A549 (cell line): ENCODE results near the gene CCDC102B. TPM values are rescaled to one million over a fixed set of nuclear protein-coding genes. Genes with fewer than 3 reads are reported as not detected.

Experiments used
- ATAC-seq, 2 experiments: fragments of 200-7000 bp in 1 of 2; fragments of >200 bp in 1 of 2; cut with Nextera tagmentation in 1 of 2; cut with Tn5 transposase in 1 of 2; 3 replicates each; pipeline versions ENCODE4 v1.8.0 to v1.9.1; 2018 to 2020; ENCODE audit warnings: mild to moderate bottlenecking in 1 of 2, moderate library complexity in 1 of 2
- CTCF ChIA-PET: fragments of 300-600 bp; sonication (Branson Sonifier 250); formaldehyde crosslinking; extraction: SDS; loops from one replicate; lab custom pipeline; 2021; ENCODE audit warnings: antibody characterized with exemption, inconsistent platforms; lab: Yijun Ruan, JAX
- POLR2A ChIA-PET: fragments of 350-600 bp; formaldehyde crosslinking; extraction: SDS; loops from one replicate; lab custom pipeline; 2021; ENCODE audit warnings: antibody characterized with exemption, inconsistent platforms; lab: Yijun Ruan, JAX
- DNase-seq, 2 experiments: peaks; one replicate each; pipeline versions ENCODE4 v3.0.0 to v3.0.0-alpha.2; 2011 to 2016; ENCODE audit warnings: low read depth in 1 of 2, low spot score in 1 of 2
- FAIRE-seq: peaks from 2 replicates; lab custom pipeline; 2011; peaks lifted over from hg19 to GRCh38; lab: Jason Lieb, UNC
- H3K27ac ChIP-seq, 2 experiments: fragments of >200 bp; sonication (Bioruptor Twin); formaldehyde crosslinking; 3 replicates each; pipeline ENCODE4 v1.5.1; 2016 to 2017
- H3K4me1 ChIP-seq: fragments of >200 bp; sonication (Bioruptor Twin); formaldehyde crosslinking; 3 replicates; pipeline ENCODE4 v1.6.1; 2016
- H3K4me2 ChIP-seq: fragments of >200 bp; sonication (Bioruptor Twin); formaldehyde crosslinking; 3 replicates; pipeline ENCODE4 v1.6.1; 2016
- H3K4me3 ChIP-seq: fragments of >200 bp; sonication (Bioruptor Twin); formaldehyde crosslinking; 3 replicates; pipeline ENCODE4 v1.5.1; 2016
- H3K9me3 ChIP-seq: fragments of >200 bp; sonication (Bioruptor Twin); formaldehyde crosslinking; 3 replicates; pipeline ENCODE4 v1.6.1; 2016
- BHLHE40 ChIP-seq: IDR thresholded peaks from 2 replicates; pipeline ENCODE4 v1.6.1; 2012; ENCODE audit warnings: low read depth, low read length, inconsistent platforms
- CBX2 ChIP-seq: fragments of 200-600 bp; sonication (generic); IDR thresholded peaks from 2 replicates; pipeline ENCODE4 v1.6.1; 2016; ENCODE audit warnings: low read depth, mild to moderate bottlenecking, borderline replicate concordance
- CHD2 ChIP-seq: fragments of 150-350 bp; IDR thresholded peaks from 2 replicates; pipeline ENCODE4 v1.6.1; 2014; ENCODE audit warnings: low read length; ENCODE audit not compliant: partially characterized antibody
- CHD4 ChIP-seq: fragments of 200-600 bp; sonication (generic); IDR thresholded peaks from 2 replicates; pipeline ENCODE4 v1.6.1; 2016; ENCODE audit warnings: antibody characterized with exemption, mild to moderate bottlenecking, borderline replicate concordance
- EHF ChIP-seq: fragments of 250-450 bp; sonication (Bioruptor Pico); IDR thresholded peaks from 2 replicates; pipeline ENCODE4 v1.5.0; 2020; ENCODE audit warnings: mild to moderate bottlenecking
- EHMT2 ChIP-seq: fragments of 200-600 bp; sonication (generic); IDR thresholded peaks from 2 replicates; pipeline ENCODE4 v1.6.1; 2016; ENCODE audit warnings: antibody characterized with exemption, low read depth, mild to moderate bottlenecking, moderate library complexity
- EP300 ChIP-seq, 2 experiments: fragments of >200 bp; sonication (Bioruptor Twin); formaldehyde crosslinking; IDR thresholded peaks; 2 replicates in 1 of 2; 3 replicates in 1 of 2; pipeline ENCODE4 v1.6.1; 2016 to 2017
- ESRRA ChIP-seq: fragments of 150-350 bp; IDR thresholded peaks from 2 replicates; pipeline ENCODE4 v1.6.1; 2014; ENCODE audit warnings: mild to moderate bottlenecking, low read length, borderline replicate concordance
- FOSL2 ChIP-seq, 2 experiments: fragments of 450-650 bp in 1 of 2; fragments of >200 bp in 1 of 2; sonication (Bioruptor Twin) in 1 of 2; formaldehyde crosslinking; IDR thresholded peaks; 2 replicates each; pipeline versions ENCODE4 v1.5.0 to v1.6.1; 2016 to 2020; ENCODE audit warnings: mild to moderate bottlenecking in 1 of 2, moderate library complexity in 1 of 2
- FOXS1 ChIP-seq: fragments of 250-450 bp; sonication (Bioruptor Pico); IDR thresholded peaks from 2 replicates; pipeline ENCODE4 v1.5.0; 2020; ENCODE audit warnings: mild to moderate bottlenecking, moderate library complexity
- GATA3 ChIP-seq: IDR thresholded peaks from 2 replicates; pipeline ENCODE4 v1.6.1; 2012; ENCODE audit warnings: borderline replicate concordance
- HOXA7 ChIP-seq: fragments of 250-450 bp; sonication (Bioruptor Pico); IDR thresholded peaks from 2 replicates; pipeline ENCODE4 v1.5.0; 2020; ENCODE audit warnings: mild to moderate bottlenecking, moderate library complexity
- KDM5A ChIP-seq: fragments of 200-600 bp; sonication (generic); IDR thresholded peaks from 2 replicates; pipeline ENCODE4 v1.6.1; 2016; ENCODE audit warnings: antibody characterized with exemption, mild to moderate bottlenecking
- MAZ ChIP-seq: fragments of 150-350 bp; IDR thresholded peaks from 2 replicates; pipeline ENCODE4 v1.6.1; 2014; ENCODE audit warnings: antibody characterized with exemption, low read depth, low read length, borderline replicate concordance
- NFE2L2 ChIP-seq: fragments of 150-350 bp; conservative IDR thresholded peaks from 2 replicates; pipeline ENCODE4 v1.6.1; 2014; ENCODE audit warnings: low read length
- NPAS2 ChIP-seq: fragments of 250-450 bp; sonication (Bioruptor Pico); IDR thresholded peaks from 2 replicates; pipeline ENCODE4 v1.8.0; 2022; ENCODE audit warnings: mild to moderate bottlenecking, moderate library complexity, borderline replicate concordance
- NR3C1 ChIP-seq: fragments of >200 bp; sonication (Bioruptor Twin); formaldehyde crosslinking; IDR thresholded peaks from 3 replicates; pipeline ENCODE4 v1.6.1; 2017
- POLR2A ChIP-seq: IDR thresholded peaks from 2 replicates; pipeline ENCODE4 v1.6.1; 2012; ENCODE audit warnings: mild to moderate bottlenecking, low read length
- RCOR1 ChIP-seq: fragments of 150-350 bp; IDR thresholded peaks from 2 replicates; pipeline ENCODE4 v1.6.1; 2014; ENCODE audit warnings: antibody characterized with exemption, low read length, low read depth
- RNF2 ChIP-seq: fragments of 200-600 bp; sonication (generic); IDR thresholded peaks from 2 replicates; pipeline ENCODE4 v1.6.1; 2016; ENCODE audit warnings: low read depth, mild to moderate bottlenecking, antibody characterized with exemption, moderate library complexity, borderline replicate concordance
- SMC3 ChIP-seq: fragments of >200 bp; sonication (Bioruptor Twin); formaldehyde crosslinking; IDR thresholded peaks from 3 replicates; pipeline ENCODE4 v1.6.1; 2018; ENCODE audit warnings: inconsistent platforms
- SREBF2 ChIP-seq: fragments of 450-650 bp; IDR thresholded peaks from 2 replicates; pipeline ENCODE4 v1.6.1; 2014; ENCODE audit warnings: mild to moderate bottlenecking, moderate library complexity
- TP53 ChIP-seq: fragments of 250-450 bp; sonication (Bioruptor Pico); IDR thresholded peaks from 2 replicates; pipeline ENCODE4 v1.5.0; 2021; ENCODE audit warnings: mild to moderate bottlenecking, moderate library complexity
- ZFP36 ChIP-seq: fragments of 450-650 bp; IDR thresholded peaks from 2 replicates; pipeline ENCODE4 v1.6.1; 2014; ENCODE audit warnings: borderline replicate concordance; ENCODE audit not compliant: partially characterized antibody
- ZNF302 ChIP-seq: fragments of 250-450 bp; sonication (Bioruptor Pico); IDR thresholded peaks from 2 replicates; pipeline ENCODE4 v1.9.0; 2021; ENCODE audit warnings: inconsistent platforms, mild to moderate bottlenecking, moderate library complexity
- ZSCAN20 ChIP-seq: fragments of 250-450 bp; sonication (Bioruptor Pico); IDR thresholded peaks from 2 replicates; pipeline ENCODE4 v1.8.0; 2022; ENCODE audit warnings: mild to moderate bottlenecking, moderate library complexity
- WGBS: methylation state at CpG from one replicate; pipeline ENCODE4 v1.1.6; 2017; ENCODE audit errors: missing lambda C conversion rate; 5-methylcytosine and 5-hydroxymethylcytosine counted together
- polyA plus RNA-seq, 4 experiments: library from polyadenylated mRNA; depleted of rRNA in 3 of 4; stranded (reverse); fragments of >200 nt; fragmentation: RNase III in 1 of 4; extraction: RNeasy Plus Mini Kit Qiagen cat#74134 plus additional on column Dnase treatment in 1 of 4; gene quantifications; 2 replicates in 3 of 4; 3 replicates in 1 of 4; pipeline ENCODE4 v1.2.3, GENCODE V29; 2011 to 2017
- TF ChIP-seq, protein P1 (sequence below): fragments of >200 bp; sonication (Bioruptor Twin); formaldehyde crosslinking; IDR thresholded peaks from 3 replicates; pipeline ENCODE4 v1.5.1; 2016
- TF ChIP-seq, protein P2 (sequence below): IDR thresholded peaks from 2 replicates; pipeline ENCODE4 v1.6.1; 2012; ENCODE audit warnings: low read depth, borderline replicate concordance
- TF ChIP-seq, protein P3 (sequence below): fragments of 250-450 bp; sonication (Bioruptor Pico); IDR thresholded peaks from 2 replicates; pipeline ENCODE4 v1.5.0; 2020; ENCODE audit warnings: low read depth, mild to moderate bottlenecking, moderate library complexity
- TF ChIP-seq, protein P4 (sequence below): fragments of 150-350 bp; IDR thresholded peaks from 2 replicates; pipeline ENCODE4 v1.6.1; 2014; ENCODE audit warnings: low read depth, mild to moderate bottlenecking, low read length
- TF ChIP-seq, protein P5 (sequence below): fragments of 200-600 bp; sonication (generic); IDR thresholded peaks from 2 replicates; pipeline ENCODE4 v1.6.1; 2016; ENCODE audit warnings: antibody characterized with exemption, mild to moderate bottlenecking, moderate library complexity

CCDC102B gene
- polyA plus RNA-seq, 2 of the 4 experiments (the other 2 are of a cell fraction): 1.2 to 1.6 TPM

DNA sequence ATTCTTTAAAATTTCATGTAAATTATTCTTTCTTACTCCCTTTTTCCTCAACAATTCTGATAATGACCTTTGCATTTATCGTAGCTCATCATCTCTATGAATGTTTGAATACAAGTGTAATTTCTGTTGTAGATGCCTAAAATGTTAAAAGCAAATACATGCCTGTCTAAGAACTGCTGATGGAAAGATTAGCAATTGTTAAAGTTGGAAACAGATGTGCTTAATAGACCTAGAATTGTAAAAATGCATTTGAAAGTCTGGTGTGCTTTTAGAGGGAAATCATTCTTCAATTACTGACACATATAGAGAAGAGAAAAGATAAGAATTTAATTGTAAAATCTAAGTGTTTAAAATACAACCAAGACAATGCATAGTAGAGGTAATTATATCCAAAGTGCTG, 50.4 kb downstream of the CCDC102B start:
- H3K27ac ChIP-seq: no peak overlapping the region
- 0% methylated on average over 1 of the region's 1 CpG for WGBS
- H3K4me2 ChIP-seq: no peak overlapping the region
- no peak for TF ChIP-seq CHD4
- no peak for TF ChIP-seq TP53 (CRISPR knock-in tag)
- no peak for TF ChIP-seq POLR2A
- TF ChIP-seq EHF (CRISPR knock-in tag): no peak
- TF ChIP-seq, protein P1, sequence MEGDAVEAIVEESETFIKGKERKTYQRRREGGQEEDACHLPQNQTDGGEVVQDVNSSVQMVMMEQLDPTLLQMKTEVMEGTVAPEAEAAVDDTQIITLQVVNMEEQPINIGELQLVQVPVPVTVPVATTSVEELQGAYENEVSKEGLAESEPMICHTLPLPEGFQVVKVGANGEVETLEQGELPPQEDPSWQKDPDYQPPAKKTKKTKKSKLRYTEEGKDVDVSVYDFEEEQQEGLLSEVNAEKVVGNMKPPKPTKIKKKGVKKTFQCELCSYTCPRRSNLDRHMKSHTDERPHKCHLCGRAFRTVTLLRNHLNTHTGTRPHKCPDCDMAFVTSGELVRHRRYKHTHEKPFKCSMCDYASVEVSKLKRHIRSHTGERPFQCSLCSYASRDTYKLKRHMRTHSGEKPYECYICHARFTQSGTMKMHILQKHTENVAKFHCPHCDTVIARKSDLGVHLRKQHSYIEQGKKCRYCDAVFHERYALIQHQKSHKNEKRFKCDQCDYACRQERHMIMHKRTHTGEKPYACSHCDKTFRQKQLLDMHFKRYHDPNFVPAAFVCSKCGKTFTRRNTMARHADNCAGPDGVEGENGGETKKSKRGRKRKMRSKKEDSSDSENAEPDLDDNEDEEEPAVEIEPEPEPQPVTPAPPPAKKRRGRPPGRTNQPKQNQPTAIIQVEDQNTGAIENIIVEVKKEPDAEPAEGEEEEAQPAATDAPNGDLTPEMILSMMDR: no peak
- TF ChIP-seq FOSL2 (IDR thresholded peaks at IDR 0.05): no peak
- TF ChIP-seq FOSL2 (CRISPR knock-in tag; IDR thresholded peaks at IDR 0.05): no peak
- TF ChIP-seq EHMT2: no peak
- no peak for TF ChIP-seq CBX2
- no peak for TF ChIP-seq ZSCAN20 (CRISPR knock-in tag)
- no peak for TF ChIP-seq NR3C1
- TF ChIP-seq CHD2: no peak
- TF ChIP-seq GATA3: no peak
- no peak for TF ChIP-seq RCOR1
- TF ChIP-seq BHLHE40: no peak
- TF ChIP-seq ZNF302 (CRISPR knock-in tag): no peak
- no peak for TF ChIP-seq RNF2
- no peak for TF ChIP-seq NFE2L2
- no peak for TF ChIP-seq HOXA7 (CRISPR knock-in tag)
- TF ChIP-seq, protein P2, sequence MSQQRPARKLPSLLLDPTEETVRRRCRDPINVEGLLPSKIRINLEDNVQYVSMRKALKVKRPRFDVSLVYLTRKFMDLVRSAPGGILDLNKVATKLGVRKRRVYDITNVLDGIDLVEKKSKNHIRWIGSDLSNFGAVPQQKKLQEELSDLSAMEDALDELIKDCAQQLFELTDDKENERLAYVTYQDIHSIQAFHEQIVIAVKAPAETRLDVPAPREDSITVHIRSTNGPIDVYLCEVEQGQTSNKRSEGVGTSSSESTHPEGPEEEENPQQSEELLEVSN: no peak
- no peak for TF ChIP-seq ESRRA
- DNase-seq (no peak), FAIRE-seq (no peak), ATAC-seq (no peak)
- no peaks in the 10 kb centered on the region for H3K9me3 ChIP-seq
- no peaks in the 10 kb centered on the region for H3K4me1 ChIP-seq
- CTCF ChIA-PET: no interaction called here
- no peak overlapping the region for H3K4me3 ChIP-seq
- POLR2A ChIA-PET: no interaction called here

DNA sequence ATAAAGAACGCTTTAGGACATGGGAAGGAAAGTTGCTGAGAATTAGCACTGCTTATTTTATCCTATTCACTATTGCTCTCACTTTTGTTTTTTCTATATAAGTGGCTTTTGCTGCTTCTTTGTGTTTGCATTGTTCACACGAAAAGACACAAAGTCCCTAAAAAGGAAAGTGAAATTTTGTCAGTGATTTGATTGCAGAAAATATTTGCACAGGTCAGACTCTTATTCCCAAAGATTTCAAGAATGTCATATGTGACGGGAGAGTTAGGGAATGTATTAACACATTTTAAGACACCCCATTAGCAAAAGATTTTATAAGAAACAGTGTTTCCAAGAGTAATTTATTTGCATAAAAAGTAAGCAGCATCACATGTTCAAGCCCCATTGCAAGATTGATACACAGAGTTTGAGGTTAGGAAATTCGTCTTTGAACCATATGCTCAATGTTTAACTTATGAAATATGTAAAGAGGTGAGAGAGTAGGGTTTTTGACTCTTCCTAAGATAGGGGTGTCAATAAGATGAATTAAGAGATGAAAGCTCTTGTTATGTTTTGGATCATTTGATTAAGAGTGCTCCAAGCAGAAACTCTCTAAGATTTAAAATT, 57.0 kb downstream of the CCDC102B start:
- ChIA-PET CTCF (no interaction called here), POLR2A (no interaction called here)
- no peak for ATAC-seq
- H3K4me1 ChIP-seq: no peaks in the 10 kb centered on the region
- no peak for DNase-seq
- FAIRE-seq: no peak
- H3K4me3 ChIP-seq: no peak overlapping the region
- no peak overlapping the region for H3K27ac ChIP-seq
- WGBS: 33% methylated on average over 4 of the region's 4 CpGs
- H3K4me2 ChIP-seq: no peak overlapping the region
- H3K9me3 ChIP-seq: no peaks in the 10 kb centered on the region
- TF ChIP-seq SMC3 (no peak), EP300 (IDR thresholded peaks at IDR 0.05) (no peak), ZFP36 (no peak), RNF2 (no peak), SREBF2 (no peak), KDM5A (no peak), MAZ (no peak), HOXA7 (CRISPR knock-in tag) (no peak), NPAS2 (no peak), FOXS1 (CRISPR knock-in tag) (no peak)
- TF ChIP-seq, protein P3, sequence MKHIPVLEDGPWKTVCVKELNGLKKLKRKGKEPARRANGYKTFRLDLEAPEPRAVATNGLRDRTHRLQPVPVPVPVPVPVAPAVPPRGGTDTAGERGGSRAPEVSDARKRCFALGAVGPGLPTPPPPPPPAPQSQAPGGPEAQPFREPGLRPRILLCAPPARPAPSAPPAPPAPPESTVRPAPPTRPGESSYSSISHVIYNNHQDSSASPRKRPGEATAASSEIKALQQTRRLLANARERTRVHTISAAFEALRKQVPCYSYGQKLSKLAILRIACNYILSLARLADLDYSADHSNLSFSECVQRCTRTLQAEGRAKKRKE (CRISPR knock-in tag): no peak
- TF ChIP-seq, protein P4, sequence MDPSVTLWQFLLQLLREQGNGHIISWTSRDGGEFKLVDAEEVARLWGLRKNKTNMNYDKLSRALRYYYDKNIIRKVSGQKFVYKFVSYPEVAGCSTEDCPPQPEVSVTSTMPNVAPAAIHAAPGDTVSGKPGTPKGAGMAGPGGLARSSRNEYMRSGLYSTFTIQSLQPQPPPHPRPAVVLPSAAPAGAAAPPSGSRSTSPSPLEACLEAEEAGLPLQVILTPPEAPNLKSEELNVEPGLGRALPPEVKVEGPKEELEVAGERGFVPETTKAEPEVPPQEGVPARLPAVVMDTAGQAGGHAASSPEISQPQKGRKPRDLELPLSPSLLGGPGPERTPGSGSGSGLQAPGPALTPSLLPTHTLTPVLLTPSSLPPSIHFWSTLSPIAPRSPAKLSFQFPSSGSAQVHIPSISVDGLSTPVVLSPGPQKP: no peak
- TF ChIP-seq, protein P5, sequence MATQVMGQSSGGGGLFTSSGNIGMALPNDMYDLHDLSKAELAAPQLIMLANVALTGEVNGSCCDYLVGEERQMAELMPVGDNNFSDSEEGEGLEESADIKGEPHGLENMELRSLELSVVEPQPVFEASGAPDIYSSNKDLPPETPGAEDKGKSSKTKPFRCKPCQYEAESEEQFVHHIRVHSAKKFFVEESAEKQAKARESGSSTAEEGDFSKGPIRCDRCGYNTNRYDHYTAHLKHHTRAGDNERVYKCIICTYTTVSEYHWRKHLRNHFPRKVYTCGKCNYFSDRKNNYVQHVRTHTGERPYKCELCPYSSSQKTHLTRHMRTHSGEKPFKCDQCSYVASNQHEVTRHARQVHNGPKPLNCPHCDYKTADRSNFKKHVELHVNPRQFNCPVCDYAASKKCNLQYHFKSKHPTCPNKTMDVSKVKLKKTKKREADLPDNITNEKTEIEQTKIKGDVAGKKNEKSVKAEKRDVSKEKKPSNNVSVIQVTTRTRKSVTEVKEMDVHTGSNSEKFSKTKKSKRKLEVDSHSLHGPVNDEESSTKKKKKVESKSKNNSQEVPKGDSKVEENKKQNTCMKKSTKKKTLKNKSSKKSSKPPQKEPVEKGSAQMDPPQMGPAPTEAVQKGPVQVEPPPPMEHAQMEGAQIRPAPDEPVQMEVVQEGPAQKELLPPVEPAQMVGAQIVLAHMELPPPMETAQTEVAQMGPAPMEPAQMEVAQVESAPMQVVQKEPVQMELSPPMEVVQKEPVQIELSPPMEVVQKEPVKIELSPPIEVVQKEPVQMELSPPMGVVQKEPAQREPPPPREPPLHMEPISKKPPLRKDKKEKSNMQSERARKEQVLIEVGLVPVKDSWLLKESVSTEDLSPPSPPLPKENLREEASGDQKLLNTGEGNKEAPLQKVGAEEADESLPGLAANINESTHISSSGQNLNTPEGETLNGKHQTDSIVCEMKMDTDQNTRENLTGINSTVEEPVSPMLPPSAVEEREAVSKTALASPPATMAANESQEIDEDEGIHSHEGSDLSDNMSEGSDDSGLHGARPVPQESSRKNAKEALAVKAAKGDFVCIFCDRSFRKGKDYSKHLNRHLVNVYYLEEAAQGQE: no peak
